Activated CD8-positive, alpha-beta memory T cell treated with anti-CD3 and anti-CD28 coated beads for 48 hours (primary cell): ENCODE data around the gene CERCAM.
"Not testable (repeated sequence)": the region's sequence is repeated elsewhere in the genome, so short reads cannot be mapped to it uniquely, and the experiment has no call there.

Experiments
- DNase-seq, 3 experiments: peaks; one replicate each; pipeline ENCODE4 v3.0.0-alpha.2; 2020; ENCODE audit warnings: low read depth in 2 of 3, low spot score in 2 of 3

Gene CERCAM

GRCh38 chr9:128392302-128393144 is 28.1 kb upstream of the CERCAM start:
- no peak for DNase-seq

DNA sequence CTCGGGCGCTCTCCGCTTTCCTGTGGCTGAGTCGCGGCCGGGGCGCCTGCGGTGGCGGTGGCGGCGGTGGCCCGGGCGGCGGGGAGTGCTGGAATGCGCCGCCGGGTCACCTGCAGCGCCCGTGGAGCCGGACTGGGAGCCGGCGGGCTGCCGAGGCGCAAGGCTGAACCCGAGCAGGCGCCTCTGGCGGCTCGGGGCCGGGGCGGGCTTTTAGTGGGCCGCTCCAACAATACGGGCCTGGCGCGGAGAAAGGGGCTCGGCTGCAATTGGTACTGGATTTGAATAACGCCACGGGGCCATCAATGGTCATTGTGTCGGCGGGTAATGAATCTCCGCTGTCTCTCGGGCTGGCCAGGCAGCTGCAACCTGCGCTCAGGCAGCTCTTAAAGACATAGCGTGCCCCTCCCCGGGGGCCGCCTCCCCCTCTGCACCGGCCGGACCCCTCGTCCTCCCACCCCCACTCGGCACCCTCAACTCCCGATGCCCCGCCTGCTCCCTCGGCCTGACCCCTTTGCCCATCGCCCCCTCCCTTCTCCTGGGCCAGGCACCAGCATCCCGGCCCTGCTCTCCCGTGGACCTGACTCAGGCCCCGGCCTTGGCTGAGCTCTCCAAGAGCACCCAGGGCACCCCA is 27.4 kb upstream of the CERCAM start:
- no peak for DNase-seq

GRCh38 chr9:128393970-128394369 is 26.7 kb upstream of the CERCAM start:
- no peak for DNase-seq

DNA sequence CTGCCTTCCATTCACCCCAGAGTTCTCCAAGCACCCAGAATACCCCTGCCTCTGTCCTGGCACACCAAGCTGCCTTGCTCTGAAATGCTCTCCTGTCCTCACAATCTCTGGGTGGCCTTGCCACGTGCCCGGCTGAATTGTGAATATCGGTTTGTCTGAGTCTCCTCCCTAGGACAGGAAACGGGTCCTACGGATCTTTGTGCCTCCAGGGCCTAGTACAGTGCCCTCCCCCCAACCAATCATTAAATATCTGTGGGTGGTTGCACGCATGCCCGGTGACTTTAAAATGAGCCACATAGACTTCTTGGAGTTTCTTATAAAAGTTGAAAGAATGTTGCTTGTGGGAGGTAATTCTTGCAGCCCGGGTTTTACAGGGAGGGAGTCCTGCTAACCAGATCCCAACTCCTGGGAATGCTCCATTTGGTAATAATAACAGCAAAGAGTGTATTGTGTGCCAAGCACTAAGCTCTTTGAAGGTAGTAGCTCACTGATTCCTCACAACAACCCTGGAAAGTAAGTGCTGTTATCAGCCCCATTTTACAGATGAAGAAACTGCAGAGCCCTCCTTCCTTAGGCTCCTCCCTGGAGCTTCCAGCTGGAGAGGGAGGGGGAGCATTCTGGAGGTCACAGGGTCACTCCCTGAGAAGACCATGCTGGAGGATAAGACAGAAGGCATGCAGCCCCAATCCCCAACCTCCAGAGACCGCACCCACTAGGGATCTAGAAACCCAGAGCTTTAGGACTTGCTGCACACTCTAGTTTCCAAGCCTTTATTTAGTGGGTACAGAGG is 26.1 kb upstream of the CERCAM start:
- no peak for DNase-seq

- no peak for DNase-seq
Measured at GRCh38 chr9:128396970-128397613, 23.6 kb upstream of the CERCAM start.

DNA sequence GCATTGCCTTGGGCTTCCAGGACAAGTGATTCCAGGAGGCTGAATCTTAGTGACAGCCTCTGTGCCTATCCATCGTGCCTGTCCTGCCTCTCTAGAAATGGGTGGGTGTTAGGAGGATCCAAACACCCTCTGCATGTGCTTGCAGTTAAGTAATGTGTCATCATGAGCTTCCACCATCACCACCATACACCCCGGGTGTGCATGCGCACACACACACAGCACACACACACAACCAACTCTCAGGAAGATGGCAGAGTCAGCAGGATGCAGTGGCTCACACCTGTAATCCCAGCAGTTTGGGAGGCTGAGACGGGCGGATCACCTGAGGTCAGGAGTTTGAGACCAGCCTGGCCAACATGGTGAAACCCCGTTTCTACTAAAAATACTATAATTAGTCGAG is 22.8 kb upstream of the CERCAM start:
- DNase-seq = no peak

- DNase-seq = no peak
Measured at GRCh38 chr9:128399861-128400260, 20.8 kb upstream of the CERCAM start.

- DNase-seq = no peak
Measured at GRCh38 chr9:128404560-128404959, 16.1 kb upstream of the CERCAM start.

DNA sequence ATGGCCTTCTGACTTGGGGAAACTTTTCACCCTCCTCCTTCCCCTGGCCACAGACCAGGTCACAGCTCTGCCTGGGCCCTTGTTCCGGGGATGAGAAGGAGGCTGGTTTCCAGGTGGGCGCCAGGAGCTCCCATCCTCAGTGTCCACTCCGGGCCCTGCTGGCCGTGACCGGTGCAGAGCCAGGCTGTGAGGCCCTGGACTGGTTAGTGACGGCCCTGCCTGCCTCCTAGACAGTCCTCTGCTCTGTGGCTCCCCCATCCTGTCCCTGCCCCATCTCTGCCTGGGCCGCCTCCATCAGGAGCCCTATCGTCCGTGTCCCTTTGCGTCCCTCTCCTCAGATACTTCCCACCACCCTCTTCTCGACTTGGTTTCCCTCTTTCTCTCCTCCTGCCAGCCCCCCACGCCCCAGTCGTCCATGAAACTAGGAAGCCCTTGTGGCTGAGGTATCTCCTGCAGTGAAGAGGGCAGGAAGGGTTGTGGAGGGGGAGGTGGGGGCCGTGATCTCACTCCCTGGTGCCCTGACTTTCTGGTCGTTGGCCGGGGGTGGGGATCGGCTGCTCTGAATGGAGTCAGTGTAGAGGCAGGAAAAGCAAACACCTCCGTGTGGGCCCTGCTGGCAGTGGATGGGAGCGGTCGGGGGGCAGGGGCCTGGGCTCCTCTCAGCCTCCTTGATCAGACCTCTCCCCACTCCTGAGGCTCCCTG is 15.4 kb upstream of the CERCAM start:
- DNase-seq = no peak

DNA sequence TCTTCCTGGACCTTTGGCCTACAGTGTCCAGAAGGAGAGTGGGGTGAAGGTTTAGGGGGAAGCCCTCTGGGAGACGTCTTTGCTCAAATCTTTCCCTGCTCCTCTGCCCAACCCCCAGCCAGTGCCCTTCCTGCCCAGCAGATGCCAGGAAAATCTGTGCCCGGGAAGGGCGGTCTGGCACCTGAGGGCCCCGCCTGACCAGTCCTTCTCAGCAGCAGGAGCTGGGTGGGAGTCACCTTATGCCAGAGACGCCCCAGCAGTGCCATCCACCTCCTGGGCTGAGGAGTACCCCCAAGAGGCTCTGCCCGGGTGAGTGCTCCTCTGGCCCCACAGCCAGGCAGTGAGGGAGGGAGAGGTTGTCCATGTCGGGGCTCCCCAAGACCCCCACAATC is 14.9 kb upstream of the CERCAM start:
- no peak for DNase-seq

GRCh38 chr9:128406848-128407391 is 13.7 kb upstream of the CERCAM start:
- DNase-seq = no peak

- no peak for DNase-seq
Measured at GRCh38 chr9:128408963-128409431, 11.7 kb upstream of the CERCAM start.

DNA sequence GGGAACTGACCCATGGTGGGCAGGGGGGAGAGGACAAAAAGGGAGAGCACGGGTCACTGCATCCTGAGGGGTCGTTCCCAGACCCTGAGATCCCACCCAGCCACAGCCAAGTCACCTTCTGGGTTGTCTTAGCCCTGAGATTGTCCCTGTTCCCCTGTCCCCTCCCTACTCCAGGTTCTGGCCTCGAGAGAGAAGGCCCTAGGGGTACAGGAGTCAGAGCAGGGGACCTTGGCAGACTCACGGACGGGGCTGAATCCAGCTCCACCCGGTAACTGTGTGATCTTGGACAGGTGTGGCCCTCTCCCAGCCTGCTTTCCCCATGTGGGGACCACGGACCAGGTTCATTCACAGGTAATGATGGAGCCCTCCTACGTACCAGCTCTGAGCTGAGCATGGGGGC is 11.2 kb upstream of the CERCAM start:
- no peak for DNase-seq

GRCh38 chr9:128409978-128410377 is 10.7 kb upstream of the CERCAM start:
- no peak for DNase-seq

DNA sequence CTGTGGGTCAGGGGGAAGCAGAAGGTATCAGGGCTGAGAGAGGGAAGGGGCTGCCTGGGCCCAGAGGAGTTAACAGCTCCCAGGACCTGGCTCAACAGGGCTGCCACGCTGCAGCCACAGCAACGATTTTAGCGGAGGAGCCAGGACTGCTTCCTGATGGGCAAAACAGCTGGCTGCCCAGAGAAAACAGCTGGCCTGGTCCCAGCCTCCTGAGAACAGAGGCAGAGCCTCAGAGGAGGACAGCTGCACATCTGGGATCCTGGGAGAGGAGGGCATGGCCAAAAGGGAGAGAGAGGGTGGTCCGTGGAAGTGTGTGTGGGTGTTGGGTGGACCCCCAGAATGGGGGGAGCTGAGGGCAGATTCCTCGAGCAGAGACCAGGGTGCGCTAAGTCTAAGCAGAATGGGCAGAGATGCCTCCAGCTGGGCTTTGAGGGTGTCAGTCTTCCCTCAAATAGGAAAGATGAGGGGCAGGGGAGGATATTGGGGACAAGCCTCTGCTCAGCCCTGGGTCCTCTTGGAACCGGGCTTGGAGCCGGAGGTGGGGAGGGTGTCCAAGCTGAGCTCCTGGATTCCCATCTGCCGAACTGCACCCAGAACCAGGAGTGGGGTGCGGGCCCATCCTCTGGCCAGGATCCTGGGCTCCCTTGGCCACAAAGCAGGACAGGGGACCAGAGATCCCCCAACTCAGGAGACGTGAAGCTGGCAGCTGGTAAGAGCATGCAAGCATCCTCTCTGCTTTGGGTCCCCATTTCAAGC is 9.1 kb upstream of the CERCAM start:
- no peak for DNase-seq

DNA sequence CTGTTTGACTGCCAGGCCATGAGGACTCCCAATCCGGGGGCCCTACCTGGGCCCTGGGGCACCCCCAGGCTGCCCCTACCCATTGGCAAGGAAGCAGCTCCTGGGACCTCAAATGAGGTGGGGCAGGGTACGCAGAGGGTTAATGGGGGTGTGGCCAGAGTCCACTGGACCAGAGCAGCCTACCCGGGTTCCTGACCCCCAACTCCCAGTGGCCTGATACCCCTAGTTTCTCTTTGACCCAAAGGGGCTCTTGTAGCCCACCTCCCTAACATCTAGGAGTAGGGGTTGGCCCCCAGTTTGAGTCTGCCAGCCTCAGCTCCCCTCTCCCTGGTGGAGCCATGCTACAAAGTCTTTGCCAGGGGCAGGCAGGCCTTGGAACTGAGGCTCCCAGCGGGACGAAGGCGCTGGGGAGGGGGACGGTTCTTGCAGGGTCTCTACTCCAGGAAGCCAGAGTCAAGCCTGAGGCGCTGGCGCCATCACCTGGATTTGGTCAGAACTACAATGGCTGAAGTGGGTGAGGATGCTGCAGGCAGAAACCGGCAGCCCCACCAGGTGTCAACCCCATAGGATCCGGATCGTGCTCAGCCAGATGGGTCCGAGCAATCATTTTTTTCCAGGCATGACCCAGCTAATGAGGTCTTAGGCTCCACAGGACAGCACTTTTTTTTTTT is 8.4 kb upstream of the CERCAM start:
- DNase-seq = peak in 1 of 3 experiments; percentile 40

DNA sequence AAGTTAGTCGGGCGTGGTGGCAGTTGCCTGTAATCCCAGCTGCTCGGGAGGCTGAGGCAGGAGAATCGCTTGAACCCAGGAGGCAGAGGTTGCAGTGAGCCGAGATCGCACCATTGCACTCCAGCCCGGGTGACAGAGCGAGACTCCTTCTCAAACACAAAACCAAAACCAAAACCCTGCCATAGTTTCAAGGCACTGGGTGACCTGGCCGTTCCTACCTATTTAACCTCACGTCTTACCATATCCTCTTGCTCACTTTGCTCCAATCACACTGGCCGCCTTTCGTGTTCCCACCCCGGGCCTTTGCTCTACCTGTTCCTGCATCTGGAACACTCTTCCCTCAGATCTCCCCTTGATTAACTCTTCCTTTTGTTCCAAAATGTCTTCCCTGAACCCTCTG is 6.9 kb upstream of the CERCAM start:
- DNase-seq = not testable (repeated sequence)

- no peak for DNase-seq
Measured at GRCh38 chr9:128414461-128414860, 6.2 kb upstream of the CERCAM start.

DNA sequence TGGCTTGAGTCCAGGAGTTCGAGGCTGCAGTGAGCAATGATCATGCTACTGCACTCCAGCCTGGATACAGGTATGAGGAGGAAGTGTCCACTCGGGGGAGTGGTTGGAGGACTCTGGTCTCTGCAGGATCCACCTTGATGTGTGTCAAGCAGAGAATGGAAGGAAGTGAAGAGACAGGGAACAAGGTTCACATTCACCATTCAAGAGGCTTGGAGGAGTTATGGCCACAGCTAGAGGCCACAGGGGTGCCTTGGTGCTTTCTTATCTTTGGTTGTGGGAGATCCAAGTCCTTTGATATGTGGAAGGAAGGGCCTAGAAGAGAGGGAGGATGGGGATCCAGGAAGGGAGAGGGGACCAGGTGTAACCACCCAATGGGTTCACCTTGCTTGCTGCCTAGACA is 5.4 kb upstream of the CERCAM start:
- no peak for DNase-seq
